Ramos (cell line): ENCODE measurements around the gene SNRNP200.

Source experiments
- in situ Hi-C: fragments of 300-500 bp; cut with MboI; formaldehyde crosslinking; loops from one replicate; pipeline ENCODE4 v1.14.3; 2022; ENCODE audit warnings: low sequenced_read_pairs; ENCODE audit not compliant: unreplicated experiment

SNRNP200 gene

DNA sequence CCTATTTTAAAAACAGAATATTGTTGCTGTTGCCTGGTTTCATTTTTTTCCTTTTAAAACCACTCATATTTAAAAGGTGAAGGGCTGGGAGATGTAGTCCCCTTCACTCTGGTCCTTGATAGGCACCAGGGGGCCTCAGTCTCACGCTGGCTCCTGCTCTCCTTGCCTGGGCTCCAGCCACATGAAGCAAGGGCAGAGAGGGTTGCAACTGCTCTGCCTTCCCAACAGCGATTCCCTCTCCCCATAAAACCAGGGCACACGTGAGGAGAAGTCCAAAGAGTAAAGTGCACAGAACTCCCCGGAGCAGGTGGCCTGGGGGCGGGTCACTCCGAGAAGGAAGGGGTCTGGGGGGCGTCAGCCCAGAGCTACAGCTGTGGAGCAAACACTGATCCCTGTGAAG lies 52.3 kb downstream of the SNRNP200 start:
- in situ Hi-C loops = no loop called here

DNA sequence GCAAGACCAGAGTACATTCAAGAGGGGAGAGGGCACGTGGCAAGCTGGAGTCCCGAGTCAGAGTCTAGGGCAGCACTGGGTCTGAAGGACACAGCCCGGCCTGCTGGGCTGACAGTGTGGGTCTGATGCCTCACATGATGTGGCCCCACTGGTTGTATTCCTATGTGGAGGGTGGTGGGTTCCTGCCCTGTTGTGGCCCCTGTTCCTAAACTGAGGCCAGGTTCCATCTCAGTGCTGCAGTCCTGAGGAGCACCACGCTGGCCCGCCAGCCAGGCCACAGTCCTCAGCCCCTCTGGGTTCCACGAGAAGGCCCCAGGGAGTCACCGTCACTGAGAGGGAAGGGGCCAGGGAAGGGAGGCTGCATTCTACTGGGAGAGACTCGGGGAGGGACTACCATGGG lies 52.8 kb downstream of the SNRNP200 start:
- in situ Hi-C loops = no loop called here

DNA sequence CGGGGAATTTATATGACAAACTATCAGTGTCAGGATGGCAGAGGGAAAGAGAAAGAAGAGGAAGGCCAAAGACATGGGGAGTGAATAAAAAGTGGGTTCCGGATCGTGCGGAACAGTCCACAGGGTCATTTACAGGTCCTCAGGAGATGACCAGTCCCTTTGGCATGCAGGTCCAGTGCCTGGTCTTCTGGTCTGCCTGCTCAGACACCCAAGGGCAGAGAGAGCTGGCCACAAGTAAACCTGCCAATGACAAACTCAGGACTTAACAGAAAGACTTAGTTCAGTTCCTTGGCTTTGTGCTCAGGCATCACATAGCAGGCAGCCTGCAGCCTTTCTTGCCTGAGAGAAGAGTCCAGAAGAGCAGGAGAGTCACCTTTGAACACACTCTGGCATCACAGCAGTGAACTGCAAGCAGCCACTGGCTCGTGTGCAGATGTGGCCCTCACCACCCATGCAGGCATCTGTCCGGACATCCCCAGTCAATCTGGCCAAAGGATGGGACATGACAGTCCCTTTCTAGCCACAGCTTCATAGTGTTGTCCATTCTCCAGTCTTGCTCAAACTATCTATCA lies 53.5 kb downstream of the SNRNP200 start:
- in situ Hi-C loops = no loop called here

DNA sequence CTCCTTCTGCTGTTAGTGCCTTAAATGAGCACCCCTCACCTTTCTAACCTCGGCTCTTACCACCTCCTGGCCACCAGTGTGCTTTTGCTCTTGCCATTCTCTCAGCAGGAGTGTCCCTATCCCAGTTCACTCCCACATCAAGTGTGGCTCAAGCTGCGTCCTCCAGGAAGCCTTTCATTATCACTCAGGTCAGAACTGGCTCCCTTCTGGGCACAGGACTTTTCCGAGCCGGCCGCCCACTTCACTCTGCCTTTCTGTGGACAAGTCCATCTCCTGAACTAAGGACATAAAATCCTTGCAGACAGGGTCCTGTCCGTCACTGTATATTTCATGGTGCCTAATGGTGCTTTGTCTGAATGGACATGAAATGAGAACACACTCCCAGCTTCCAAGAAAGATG lies 55.2 kb downstream of the SNRNP200 start:
- in situ Hi-C loops = no loop called here

DNA sequence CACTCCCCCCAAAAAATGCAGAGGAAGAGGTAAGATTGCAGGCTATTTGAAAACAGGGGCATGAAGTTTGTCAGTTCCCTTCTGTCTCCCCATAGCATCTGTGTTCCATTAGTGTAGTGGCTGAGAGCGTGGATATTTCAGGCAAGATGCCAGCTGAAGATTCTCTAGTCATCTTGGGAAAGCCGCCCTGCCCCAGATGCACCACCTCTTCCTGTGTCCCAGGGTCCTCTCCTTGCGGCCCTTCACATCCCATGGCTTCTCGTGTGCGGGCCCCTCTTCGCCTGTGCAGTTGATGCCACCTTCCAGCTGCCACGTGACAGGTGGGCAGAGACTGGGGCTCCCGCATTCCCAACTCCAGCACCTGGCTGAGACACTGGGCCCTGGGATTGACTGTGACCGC lies 55.7 kb downstream of the SNRNP200 start:
- in situ Hi-C loops = no loop called here

DNA sequence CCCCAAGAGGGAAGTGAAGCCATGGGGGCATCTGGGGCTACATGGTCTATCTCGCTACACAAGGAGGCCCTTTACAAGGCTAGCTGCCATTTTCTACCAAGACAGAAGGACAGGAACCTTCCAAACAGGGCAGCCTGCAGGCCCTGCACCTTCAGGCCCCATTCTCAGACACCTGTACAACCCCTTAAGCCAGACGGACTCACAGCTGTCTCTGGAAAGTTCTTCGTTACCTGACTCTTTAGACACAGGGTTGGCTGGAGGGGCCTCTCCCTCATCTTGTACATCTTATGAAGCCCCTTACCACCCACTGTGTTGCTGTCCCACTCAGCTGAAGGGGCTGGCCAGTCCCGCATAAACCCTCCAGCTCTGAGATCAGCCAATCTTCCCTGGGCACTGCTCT lies 56.7 kb downstream of the SNRNP200 start:
- in situ Hi-C loops = no loop called here

DNA sequence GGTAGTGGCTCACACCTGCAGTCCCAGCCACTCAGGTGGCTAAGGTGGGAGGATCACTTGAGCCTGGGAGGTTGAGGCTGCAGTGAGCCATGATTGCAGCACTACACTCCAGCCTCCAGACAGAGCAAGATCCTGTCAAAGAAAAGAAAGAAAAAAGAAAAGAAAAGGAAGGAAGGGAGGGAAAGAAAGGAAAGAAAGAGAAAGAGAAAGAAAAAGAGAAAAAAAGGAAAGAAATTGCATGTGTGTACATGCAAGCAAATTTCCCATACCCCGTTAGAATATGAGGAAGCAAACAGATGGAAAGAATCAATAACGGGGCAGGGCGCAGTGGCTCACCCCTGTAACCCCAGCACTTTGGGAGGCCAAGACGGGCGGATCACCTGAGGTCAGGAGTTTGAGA lies 57.5 kb downstream of the SNRNP200 start:
- in situ Hi-C loops = no loop called here

DNA sequence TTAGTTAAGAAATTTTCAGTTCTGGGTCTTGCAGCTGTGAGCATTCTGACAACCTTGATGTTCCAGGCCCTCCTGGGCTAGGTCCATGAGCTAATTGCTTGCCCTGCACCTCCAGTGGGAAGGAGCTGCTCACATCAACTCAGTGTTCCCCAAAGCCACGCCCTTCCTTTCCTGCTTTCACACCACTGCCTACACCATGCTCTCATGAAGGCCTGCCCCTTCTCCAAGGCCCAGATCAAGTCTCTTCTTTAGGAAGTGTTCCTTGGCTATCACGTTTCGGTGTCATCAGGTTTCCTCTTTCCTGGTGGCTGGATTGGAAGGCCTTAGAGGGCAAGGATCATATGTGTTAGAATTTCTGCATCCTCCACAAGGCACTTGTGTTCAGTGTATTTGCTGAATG lies 58.3 kb downstream of the SNRNP200 start:
- in situ Hi-C loops = no loop called here

DNA sequence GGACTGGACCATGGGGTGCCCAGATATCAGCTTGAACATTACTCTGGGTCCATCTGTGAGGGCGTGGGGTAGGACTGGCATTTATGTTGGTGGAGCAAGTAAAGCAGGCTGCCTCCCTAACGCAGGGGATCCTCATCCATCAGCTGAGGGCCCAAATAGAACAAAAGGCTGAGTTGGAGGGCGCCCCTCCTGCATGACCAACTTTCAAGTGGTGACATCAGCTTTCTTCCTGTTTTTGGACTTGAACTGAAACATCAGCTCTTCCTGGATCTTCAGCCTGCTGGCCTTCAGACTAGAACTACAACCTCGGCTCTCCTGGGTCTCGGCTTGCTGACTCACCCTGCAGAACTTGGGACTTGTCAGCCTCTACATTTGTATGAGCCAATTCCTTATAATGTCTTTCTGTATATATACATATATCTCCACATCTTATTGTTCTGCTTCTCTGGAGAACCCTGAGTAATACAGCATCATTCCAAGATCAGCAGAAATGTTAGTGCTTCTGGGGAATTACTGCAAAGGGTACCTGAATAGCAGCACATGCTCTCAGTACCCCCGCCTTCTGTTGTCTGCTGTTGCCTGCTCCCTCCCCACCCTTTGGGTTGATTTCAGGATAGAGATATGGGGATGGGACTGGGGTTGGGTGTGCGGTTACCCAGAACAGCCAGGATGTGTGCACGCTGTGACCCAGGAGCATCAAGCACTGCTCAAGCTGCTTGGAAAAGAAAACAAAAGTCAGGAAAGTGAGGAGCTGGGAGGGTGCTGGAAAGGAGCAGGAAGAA lies 59.5 kb downstream of the SNRNP200 start:
- in situ Hi-C loops = no loop called here

DNA sequence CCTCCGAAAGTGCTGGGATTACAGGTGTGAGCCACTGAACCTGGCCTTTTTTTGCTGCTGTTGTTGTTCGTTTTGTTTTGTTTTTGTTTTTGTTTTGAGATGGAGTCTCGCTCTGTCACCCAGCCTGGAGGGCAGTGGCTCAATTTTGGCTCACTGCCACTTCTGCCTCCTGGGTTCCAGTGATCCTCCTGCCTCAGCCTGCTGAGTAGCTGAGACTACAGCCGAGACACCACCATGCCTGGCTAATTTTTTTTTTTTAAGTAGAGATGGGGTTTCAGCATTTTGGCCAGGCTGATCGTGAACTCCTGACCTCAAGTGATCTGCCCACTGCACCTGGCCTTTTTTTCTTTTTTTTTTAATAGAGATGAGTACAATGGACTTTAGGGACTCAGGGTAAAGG lies 61.5 kb downstream of the SNRNP200 start:
- in situ Hi-C loops = no loop called here

DNA sequence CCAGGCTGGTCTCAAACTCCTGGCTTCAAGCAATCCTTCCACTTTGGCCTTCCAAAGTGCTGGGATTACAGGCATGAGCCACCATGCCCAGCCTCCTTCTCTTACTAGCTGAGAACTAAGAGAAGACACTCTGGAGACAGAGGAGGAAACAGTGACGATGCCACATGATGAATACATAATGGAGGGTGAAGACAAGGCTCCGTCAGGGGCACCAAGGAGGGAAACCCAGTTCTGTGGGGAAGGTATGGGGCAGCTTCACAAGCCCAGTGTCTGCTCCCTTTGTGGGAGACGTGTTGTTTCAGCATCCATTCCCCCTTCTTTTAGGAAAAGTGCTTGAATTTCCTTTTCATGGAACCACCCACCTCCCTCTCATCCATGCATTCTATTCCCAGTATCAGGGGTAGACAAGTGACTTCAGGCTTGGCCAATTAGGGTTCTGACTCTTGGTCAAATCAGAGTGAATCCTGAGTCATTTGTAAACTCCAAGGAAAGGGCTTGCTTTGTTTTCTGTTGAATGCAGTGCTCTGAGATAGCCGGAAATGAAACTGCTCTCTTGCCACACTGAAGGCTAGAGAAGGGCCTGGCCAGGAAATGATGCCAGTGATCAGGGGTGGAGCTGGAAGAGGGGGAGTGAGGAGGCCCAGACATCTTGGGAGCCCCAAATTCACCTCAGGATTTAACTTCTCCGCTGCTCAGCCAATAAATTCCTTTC lies 63.3 kb downstream of the SNRNP200 start:
- in situ Hi-C loops = no loop called here

DNA sequence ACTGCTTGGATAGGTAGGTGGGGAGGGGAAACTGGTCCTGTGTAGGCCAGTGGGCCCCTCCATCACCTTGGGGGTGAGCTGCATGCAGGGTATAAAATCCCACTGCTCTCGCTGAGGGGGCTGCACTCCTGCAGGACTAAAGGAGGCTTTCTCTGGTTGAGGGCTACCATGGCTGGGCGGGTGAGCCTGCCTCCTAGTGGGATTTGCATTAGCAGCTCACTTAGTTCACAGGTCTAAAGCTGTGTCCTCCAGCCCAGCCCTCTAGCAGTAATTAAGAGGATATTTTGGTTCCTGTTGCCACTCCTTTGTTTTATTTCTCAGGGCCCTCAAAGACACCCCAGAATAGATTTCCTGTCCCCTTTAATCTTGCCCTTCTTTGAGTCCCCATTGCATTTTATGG lies 64.1 kb downstream of the SNRNP200 start:
- in situ Hi-C loops = no loop called here

DNA sequence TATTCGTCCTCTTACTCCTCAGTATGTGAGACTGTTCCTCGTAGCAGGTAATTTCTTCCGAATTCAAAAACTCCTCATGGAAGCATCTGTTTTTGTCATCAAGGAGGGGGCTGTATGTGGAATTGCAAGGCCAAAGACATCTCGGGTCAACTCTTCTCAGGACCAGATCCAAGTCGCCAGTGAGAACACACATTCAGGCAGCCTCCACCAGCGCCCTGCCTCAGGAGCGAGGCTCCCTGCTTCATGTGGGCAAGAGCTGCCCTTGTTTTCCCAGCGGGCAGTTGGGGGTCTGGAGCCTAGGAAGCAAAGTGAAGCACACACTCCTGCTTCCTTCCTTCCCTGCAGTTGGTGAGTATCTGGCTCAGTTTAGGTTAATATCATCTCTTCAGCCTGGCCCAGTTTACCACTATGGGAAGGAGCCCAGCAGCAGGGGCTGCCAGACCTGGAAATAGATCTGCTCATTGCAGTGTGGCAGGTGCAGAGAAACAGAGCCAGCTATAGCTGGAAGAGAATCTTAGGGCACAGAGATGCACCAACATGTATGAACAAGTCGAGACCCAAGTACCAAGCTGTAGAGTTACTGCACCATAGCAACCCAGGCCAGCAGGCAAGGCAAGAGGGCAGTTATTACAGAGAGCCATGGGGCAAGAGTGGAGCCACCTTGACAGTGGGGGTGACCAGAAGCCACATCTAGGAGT lies 64.9 kb downstream of the SNRNP200 start:
- in situ Hi-C loops = no loop called here

DNA sequence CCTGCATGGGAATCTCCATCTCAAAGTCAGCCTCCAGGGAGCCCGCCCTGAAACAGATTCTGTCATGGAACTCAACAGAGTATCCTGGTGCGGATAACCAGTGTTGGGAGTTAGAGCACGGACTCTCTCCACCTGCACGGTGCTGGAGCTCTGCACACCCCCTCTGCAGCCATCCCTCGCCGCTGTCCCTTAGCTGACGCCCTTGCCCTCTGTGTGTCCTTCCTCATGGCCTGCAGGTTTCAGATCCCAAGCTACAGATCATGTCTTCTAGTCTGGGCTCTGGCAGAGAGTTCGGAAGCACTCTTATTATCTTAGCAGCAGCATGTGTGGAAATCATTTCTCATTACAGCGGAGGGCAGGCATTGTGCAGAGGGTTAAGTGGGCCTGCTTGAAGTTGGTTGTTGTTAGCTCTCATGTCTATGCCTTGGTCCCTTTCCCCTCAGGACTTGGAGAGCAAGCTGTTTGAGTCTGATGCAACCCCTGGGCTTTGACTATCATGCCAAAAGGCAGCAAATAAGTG lies 65.5 kb downstream of the SNRNP200 start:
- in situ Hi-C loops = no loop called here

DNA sequence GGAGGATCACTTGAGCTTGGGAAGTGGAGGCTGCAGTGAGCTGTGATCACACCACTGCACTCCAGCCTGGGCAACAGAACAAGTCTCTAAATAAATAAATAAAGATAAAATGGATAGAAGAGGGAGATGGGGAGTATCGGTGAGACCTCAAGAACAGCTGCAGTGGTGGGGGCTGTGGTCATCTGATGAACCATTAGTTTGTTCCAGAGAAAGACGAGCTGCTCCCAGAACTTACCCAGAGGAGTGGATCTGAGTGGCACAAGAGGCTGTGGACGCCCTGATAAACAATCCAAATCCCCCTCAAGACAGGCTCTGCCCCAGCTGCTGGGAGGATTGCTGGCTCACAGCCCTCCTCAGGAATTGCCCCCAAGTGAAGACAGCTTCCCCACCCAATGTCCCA lies 66.3 kb downstream of the SNRNP200 start:
- in situ Hi-C loops = no loop called here

DNA sequence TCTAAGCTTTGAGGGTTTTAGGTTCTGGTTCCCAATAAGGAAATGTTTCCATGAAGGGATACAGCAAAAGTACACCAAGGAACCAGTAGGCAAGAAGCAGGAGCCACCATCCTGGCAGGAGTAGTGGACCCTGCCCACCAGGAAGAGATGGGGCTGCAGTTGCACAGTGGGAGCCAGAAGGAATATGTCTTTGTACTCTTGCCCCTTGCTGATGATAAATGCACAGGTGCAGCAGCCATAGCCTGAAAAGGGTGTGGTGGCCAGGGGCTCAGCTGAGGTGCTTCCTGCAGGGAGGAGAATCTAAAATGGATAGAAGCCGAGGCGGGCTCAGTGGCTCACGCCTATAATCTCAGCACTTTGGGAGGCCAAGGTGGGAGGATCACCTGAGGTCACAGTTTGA lies 67.1 kb downstream of the SNRNP200 start:
- in situ Hi-C loops = no loop called here

DNA sequence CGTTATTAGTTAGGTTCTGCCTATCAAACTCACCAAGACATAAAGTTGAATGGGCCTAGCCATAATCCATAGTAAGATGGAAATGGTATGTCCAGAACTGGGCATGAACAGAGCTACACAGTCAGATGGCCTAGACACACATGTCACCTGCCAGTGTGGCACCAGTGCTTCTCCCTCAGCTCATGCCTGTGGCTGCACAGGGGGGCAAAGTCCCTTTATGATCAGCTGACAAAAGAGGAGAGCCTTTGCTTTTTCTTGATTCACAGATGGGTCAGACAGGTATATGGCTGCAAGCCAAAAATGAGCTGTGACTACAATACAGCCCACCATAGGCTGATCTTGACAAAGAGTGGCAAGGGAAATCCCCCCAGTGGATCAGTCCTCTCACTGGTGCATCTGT lies 68.5 kb downstream of the SNRNP200 start:
- in situ Hi-C loops = no loop called here

DNA sequence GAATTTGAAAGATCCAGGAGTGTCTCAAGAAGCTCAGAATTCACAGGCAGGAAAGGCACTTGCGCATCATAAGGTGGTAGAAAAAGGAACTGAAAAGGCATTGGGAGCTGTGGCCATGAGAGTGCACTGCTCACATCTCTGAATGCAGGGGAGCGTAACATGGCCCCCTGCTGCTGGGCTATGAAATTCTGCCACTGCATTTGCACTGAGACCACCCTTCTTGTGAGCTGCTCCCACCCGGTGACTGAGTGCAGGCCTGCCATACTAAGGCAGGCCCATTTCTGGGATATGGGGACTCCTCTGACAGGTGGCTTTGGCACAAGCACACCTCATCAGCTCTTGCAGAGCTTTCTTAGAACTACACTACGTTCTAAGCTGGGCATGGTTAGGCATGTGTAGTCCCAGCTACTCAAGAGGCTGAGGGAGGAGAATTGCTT lies 71.4 kb downstream of the SNRNP200 start:
- in situ Hi-C loops = no loop called here

DNA sequence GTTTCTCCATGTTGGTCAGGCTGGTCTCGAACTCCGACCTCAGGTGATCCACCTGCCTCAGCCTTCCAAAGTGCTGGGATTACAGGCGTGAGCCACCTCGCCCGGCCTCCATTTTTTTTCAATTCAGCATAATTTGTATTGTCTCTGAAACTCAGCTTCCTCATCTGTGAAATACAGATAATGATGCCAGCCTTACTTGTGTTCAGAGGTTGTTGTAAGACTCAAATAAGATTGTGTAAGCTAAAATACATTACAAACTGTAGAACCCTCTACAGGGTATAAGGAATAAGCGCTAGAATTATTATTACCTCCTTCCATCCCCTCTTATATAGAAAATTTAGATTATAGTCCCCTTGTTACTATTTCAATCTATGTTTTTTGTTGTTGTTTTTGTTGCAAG lies 71.9 kb downstream of the SNRNP200 start:
- in situ Hi-C loops = no loop called here

DNA sequence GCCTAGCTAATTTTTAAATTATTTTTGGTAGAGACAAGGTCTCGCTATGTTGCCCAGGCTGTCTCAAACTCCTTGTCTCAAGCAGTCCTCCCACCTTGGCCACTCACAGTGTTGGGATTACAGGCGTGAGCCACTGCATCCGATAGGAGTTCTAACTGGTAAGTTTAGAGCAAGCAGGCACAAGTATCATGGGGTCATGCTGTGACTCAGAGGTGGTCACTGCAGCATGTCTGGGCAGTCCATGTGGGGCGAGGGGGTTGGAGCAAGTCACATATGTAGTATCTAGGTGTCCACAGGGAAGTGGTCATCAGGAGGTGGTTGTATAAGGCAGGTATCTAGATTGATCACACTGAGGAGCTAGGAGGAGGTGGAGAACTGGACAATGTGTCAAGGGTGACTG lies 74.0 kb downstream of the SNRNP200 start:
- in situ Hi-C loops = no loop called here

DNA sequence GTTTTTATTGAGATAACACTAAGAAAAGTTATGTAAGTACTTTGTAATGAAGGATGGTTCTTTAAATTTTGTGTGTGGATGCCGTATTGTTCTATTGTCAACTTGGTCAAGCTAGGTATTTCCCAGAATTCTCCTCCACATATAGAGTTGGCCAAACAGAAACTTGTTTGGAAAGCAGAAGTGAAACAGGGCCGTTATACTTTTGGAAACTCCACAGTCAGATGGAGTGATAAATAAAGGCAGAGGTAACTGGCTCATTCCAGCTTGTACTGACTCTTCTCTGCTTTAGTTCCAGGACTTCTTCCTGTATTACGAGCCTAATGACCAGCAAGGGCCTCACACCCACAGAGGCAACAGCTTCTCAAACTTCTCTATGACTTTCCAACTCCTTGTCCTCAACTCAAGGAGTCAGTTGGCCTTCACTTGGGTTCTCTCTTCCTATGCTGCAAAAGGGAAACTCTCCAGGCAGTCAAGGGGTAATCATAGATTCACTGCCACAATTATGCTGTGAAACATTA lies 80.3 kb downstream of the SNRNP200 start:
- in situ Hi-C loops = no loop called here
